ENCODE measurements around the gene AZGP1.

The AZGP1 gene

GRCh38 chr7:99975782-99976521 is at the start of gene AZGP1:
Gene AZGP1, minus strand, starts transcription at chr7:99976031. Its CDS starts 11 bp downstream, at chr7:99976020.
- no peak for TF ChIP-seq CTCF (IDR thresholded peaks at IDR 0.05)

DNA sequence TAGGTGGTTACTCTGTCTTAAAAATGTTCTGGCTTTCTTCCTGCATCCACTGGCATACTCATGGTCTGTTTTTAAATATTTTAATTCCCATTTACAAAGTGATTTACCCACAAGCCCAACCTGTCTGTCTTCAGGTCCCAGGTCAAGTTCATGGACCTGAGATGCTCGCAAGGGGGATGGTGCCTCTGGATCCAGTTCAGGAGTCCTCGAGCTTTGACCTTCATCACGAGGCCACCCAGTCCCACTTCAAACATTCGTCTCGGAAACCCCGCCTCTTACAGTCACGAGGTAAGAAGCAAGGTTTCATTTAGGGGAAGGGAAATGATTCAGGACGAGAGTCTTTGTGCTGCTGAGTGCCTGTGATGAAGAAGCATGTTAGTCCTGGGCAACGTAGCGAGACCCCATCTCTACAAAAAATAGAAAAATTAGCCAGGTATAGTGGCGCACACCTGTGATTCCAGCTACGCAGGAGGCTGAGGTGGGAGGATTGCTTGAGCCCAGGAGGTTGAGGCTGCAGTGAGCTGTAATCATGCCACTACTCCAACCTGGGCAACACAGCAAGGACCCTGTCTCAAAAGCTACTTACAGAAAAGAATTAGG is 48.3 kb upstream of the AZGP1 start:
- no peak for TF ChIP-seq CTCF (IDR thresholded peaks at IDR 0.05)

GRCh38 chr7:100023526-100023925 is 47.7 kb upstream of the AZGP1 start:
- TF ChIP-seq CTCF (IDR thresholded peaks at IDR 0.05): no peak

DNA sequence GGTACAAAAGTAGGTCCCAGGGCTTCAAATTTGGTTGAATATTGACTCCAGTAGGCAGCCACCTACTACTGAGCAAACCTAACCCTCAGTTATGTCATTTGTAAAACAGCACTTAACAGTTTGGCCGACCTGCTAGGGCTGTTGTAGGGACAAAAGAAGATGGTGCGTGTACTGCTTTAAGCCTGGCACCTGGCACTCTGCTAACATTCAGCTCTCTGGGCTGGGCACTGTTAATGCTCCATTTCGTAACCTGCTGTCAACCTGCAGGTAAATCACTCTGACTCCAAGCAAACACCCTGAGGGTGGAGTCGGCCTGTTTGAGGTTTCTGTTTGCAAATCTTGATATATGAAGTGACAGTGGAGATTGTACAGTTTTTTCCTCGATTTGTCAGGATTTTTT is 46.8 kb upstream of the AZGP1 start:
- no peak for TF ChIP-seq CTCF (IDR thresholded peaks at IDR 0.05)

DNA sequence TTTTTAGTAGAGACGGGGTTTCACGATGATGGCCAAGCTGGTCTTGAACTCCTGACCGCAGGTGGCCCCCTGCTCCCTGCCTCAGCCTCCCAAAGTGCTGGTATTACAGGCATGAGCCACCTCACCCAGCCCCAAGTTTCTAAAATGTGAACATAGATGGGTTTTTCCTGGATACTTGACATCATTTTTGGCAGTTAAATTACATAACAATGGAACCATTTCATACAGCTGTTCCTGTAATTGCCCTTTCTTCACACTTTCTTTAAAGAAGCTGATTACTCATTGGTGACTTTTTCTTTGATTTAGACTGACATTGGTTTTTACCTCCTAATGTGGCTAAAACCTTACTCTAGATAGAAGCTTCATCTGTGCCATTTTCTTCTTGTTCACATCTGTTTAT is 45.5 kb upstream of the AZGP1 start:
- TF ChIP-seq CTCF (IDR thresholded peaks at IDR 0.05): no peak

GRCh38 chr7:100019908-100020307 is 44.1 kb upstream of the AZGP1 start:
- no peak for TF ChIP-seq CTCF (IDR thresholded peaks at IDR 0.05)

DNA sequence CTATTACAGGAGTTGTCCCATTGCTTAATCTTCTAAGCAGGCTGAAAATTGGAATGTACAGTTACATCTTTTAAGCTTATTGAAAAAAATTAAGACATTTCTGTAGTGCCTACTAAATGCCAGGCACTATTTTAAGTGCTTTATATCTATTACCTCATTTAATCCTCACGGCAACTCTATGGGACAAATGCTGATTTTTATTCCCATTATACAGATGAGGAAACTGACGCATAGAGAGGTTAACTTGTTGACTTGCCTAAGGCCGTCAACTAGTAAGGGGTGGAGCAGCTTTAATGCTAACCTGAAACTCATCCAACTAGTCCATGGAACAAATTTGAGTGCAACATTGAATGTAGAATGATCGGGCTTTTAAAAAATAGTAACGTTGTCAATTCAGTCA is 42.0 kb upstream of the AZGP1 start:
- no peak for TF ChIP-seq CTCF (IDR thresholded peaks at IDR 0.05)

All from LNCAP (cell line).